ENCODE data around the gene BMP7.

BMP7 gene

GRCh38 chr20:57188576-57189079 lies 77.8 kb downstream of the BMP7 start:
- DNase-seq = no peak

GRCh38 chr20:57188056-57188455 lies 78.4 kb downstream of the BMP7 start:
- DNase-seq = no peak

GRCh38 chr20:57187068-57187634 lies 79.3 kb downstream of the BMP7 start:
- DNase-seq = no peak

- DNase-seq = no peak
These were observed 80.2 kb downstream of the BMP7 start for GRCh38 chr20:57186192-57186591.

GRCh38 chr20:57185188-57185743 lies 81.2 kb downstream of the BMP7 start:
- no peak for DNase-seq

GRCh38 chr20:57183457-57184009 lies 82.9 kb downstream of the BMP7 start:
- DNase-seq = no peak

- no peak for DNase-seq
These were observed 84.8 kb downstream of the BMP7 start for GRCh38 chr20:57181639-57182038.

GRCh38 chr20:57180954-57181353 lies 85.5 kb downstream of the BMP7 start:
- DNase-seq = no peak

- no peak for DNase-seq
These were observed 86.1 kb downstream of the BMP7 start for GRCh38 chr20:57180387-57180786.

GRCh38 chr20:57179265-57179664 lies 87.2 kb downstream of the BMP7 start:
- DNase-seq = peak in 1 of 3 donors; percentile 6

- no peak for DNase-seq
These were observed 87.8 kb downstream of the BMP7 start for GRCh38 chr20:57178582-57179111.

- DNase-seq = no peak
These were observed 88.7 kb downstream of the BMP7 start for GRCh38 chr20:57177636-57178280.

GRCh38 chr20:57176842-57177241 lies 89.6 kb downstream of the BMP7 start:
- no peak for DNase-seq

GRCh38 chr20:57175397-57176010 lies 90.9 kb downstream of the BMP7 start:
- peak; percentile 7 to 28 (median 18) for DNase-seq

GRCh38 chr20:57174737-57175136 lies 91.7 kb downstream of the BMP7 start:
- no peak for DNase-seq

- DNase-seq = no peak
These were observed 92.5 kb downstream of the BMP7 start for GRCh38 chr20:57173986-57174385.

- DNase-seq = no peak
These were observed 93.4 kb downstream of the BMP7 start for GRCh38 chr20:57173041-57173440.

- no peak for DNase-seq
These were observed 96.1 kb downstream of the BMP7 start for GRCh38 chr20:57170343-57170742.

GRCh38 chr20:57169162-57169561 lies 97.3 kb downstream of the BMP7 start:
- DNase-seq = no peak

GRCh38 chr20:57167971-57168701 lies 98.3 kb downstream of the BMP7 start:
- no peak for DNase-seq

- DNase-seq = no peak
These were observed 99.2 kb downstream of the BMP7 start for GRCh38 chr20:57167292-57167655.

- no peak for DNase-seq
These were observed 99.7 kb downstream of the BMP7 start for GRCh38 chr20:57166568-57167291.
